H1 (cell line): ENCODE measurements around the gene LOXHD1. TPM values are rescaled to one million over a fixed set of nuclear protein-coding genes. Genes with fewer than 3 reads are reported as not detected.

Experiments
- CTCF ChIA-PET: fragments of 300-600 bp; sonication (Branson Sonifier 250); formaldehyde crosslinking; loops from one replicate; lab custom pipeline; 2021; ENCODE audit not compliant: partially characterized antibody; lab: Charles Lee
- POLR2A ChIA-PET: fragments of 300-600 bp; sonication (Branson Sonifier 250); formaldehyde crosslinking; loops from one replicate; lab custom pipeline; 2021; ENCODE audit warnings: inconsistent platforms; ENCODE audit not compliant: partially characterized antibody; lab: Charles Lee
- DNase-seq, 2 experiments: peaks; one replicate each; pipeline versions ENCODE4 v3.0.0 to v3.0.0-alpha.2; 2010 to 2022; ENCODE audit warnings: low spot score in 2 of 2, low read depth in 1 of 2, mixed read lengths in 1 of 2
- FAIRE-seq: peaks from 2 replicates; lab custom pipeline; 2011; peaks lifted over from hg19 to GRCh38; lab: Jason Lieb, UNC
- H2AFZ ChIP-seq: 2 replicates; pipeline ENCODE4 v1.8.1; 2012; ENCODE audit warnings: low read length, inconsistent platforms
- H2AK5ac ChIP-seq: 2 replicates; pipeline ENCODE4 v1.6.1; 2013; ENCODE audit warnings: low read depth, low read length
- H2BK120ac ChIP-seq: replicated peaks from 2 replicates; pipeline ENCODE3; 2013; ENCODE audit warnings: low read depth, low read length, inconsistent platforms
- H2BK12ac ChIP-seq: 2 replicates; pipeline ENCODE4 v1.6.1; 2013; ENCODE audit warnings: low read depth, low read length
- H2BK15ac ChIP-seq: 2 replicates; pipeline ENCODE4 v1.6.1; 2013; ENCODE audit warnings: low read length
- H2BK20ac ChIP-seq: 2 replicates; pipeline ENCODE4 v1.6.1; 2013; ENCODE audit warnings: low read length
- H2BK5ac ChIP-seq: 2 replicates; pipeline ENCODE4 v1.6.1; 2013; ENCODE audit warnings: low read depth, low read length
- H3K14ac ChIP-seq: 2 replicates; pipeline ENCODE4 v1.6.1; 2013; ENCODE audit warnings: inconsistent platforms; ENCODE audit not compliant: insufficient read length
- H3K18ac ChIP-seq: 2 replicates; pipeline ENCODE4 v1.6.1; 2013; ENCODE audit warnings: low read length; ENCODE audit errors: extremely low read depth
- H3K23ac ChIP-seq: 2 replicates; pipeline ENCODE4 v1.6.1; 2013; ENCODE audit warnings: inconsistent platforms; ENCODE audit not compliant: insufficient read length
- H3K23me2 ChIP-seq: 2 replicates; pipeline ENCODE4 v1.6.1; 2013; ENCODE audit warnings: low read depth, low read length
- H3K27ac ChIP-seq: 2 replicates; pipeline ENCODE4 v1.6.1; 2011; ENCODE audit warnings: low read depth, low read length, inconsistent platforms
- H3K27me3 ChIP-seq, 4 experiments: replicated peaks in 1 of 4; 1 replicate in 1 of 4; 2 replicates in 3 of 4; pipeline versions ENCODE4 v1.6.1 to v1.8.1; 2011 to 2013; ENCODE audit warnings: low read length in 3 of 4, mild to moderate bottlenecking in 3 of 4, inconsistent platforms in 2 of 4, mixed read lengths in 2 of 4, moderate library complexity in 1 of 4; ENCODE audit not compliant: control insufficient read depth in 3 of 4, insufficient read depth in 3 of 4; ENCODE audit errors: extremely low read depth in 1 of 4
- H3K36me3 ChIP-seq, 4 experiments: 2 replicates each; pipeline versions ENCODE4 v1.6.1 to v1.8.1; 2011 to 2013; ENCODE audit warnings: mild to moderate bottlenecking in 4 of 4, low read length in 3 of 4, moderate library complexity in 2 of 4, control low read depth in 1 of 4, inconsistent platforms in 1 of 4; ENCODE audit not compliant: insufficient read depth in 4 of 4, control insufficient read depth in 2 of 4
- H3K4ac ChIP-seq: replicated peaks from 2 replicates; pipeline ENCODE3; 2013; ENCODE audit warnings: low read length, low read depth, mixed read lengths, inconsistent platforms; ENCODE audit not compliant: insufficient read length
- H3K4me1 ChIP-seq, 4 experiments: replicated peaks in 1 of 4; 1 replicate in 1 of 4; 2 replicates in 3 of 4; pipeline versions ENCODE4 v1.6.1 to v1.8.1; 2011 to 2013; ENCODE audit warnings: low read length in 3 of 4, inconsistent platforms in 2 of 4, mixed read lengths in 1 of 4; ENCODE audit not compliant: insufficient read depth in 4 of 4, control insufficient read depth in 3 of 4
- H3K4me2 ChIP-seq, 2 experiments: 2 replicates each; pipeline versions ENCODE4 v1.6.1 to v1.8.1; 2011 to 2013; ENCODE audit warnings: low read depth in 2 of 2, low read length in 2 of 2, control low read depth in 1 of 2, inconsistent platforms in 1 of 2, mild to moderate bottlenecking in 1 of 2; ENCODE audit not compliant: insufficient read depth in 1 of 2
- H3K4me3 ChIP-seq, 4 experiments: fragments of 200-600, 300-600 bp in 1 of 4; sonication (generic), shearing (Covaris generic), sonication (Bioruptor Twin) in 1 of 4; 2 replicates each; pipeline versions ENCODE4 v1.5.1 to v1.8.1; 2011 to 2016; ENCODE audit warnings: low read length in 4 of 4, low read depth in 3 of 4, control low read depth in 2 of 4, inconsistent platforms in 2 of 4, mild to moderate bottlenecking in 2 of 4, mixed read lengths in 1 of 4, moderate library complexity in 1 of 4; ENCODE audit not compliant: insufficient read depth in 2 of 4; ENCODE audit errors: extremely low read depth in 1 of 4
- H3K56ac ChIP-seq: replicated peaks from 2 replicates; pipeline ENCODE3; 2013; ENCODE audit warnings: low read depth, mild to moderate bottlenecking, mixed read lengths, low read length, inconsistent platforms; ENCODE audit not compliant: insufficient read length
- H3K79me1 ChIP-seq: 2 replicates; pipeline ENCODE4 v1.6.1; 2013; ENCODE audit warnings: low read depth, low read length, control low read depth
- H3K79me2 ChIP-seq, 2 experiments: 2 replicates each; pipeline versions ENCODE4 v1.6.1 to v1.8.1; 2012 to 2013; ENCODE audit warnings: low read length in 2 of 2, mild to moderate bottlenecking in 2 of 2, inconsistent platforms in 1 of 2; ENCODE audit not compliant: insufficient read depth in 2 of 2, control insufficient read depth in 1 of 2
- H3K9ac ChIP-seq, 4 experiments: replicated peaks in 1 of 4; 1 replicate in 1 of 4; 2 replicates in 3 of 4; pipeline versions ENCODE4 v1.6.1 to v1.8.1; 2011 to 2013; ENCODE audit warnings: low read depth in 3 of 4, low read length in 3 of 4, control low read depth in 2 of 4, mild to moderate bottlenecking in 2 of 4, moderate library complexity in 2 of 4, inconsistent platforms in 1 of 4; ENCODE audit errors: extremely low read depth in 1 of 4
- H3K9me3 ChIP-seq, 2 experiments: 2 replicates each; pipeline versions ENCODE4 v1.6.1 to v1.8.1; 2012 to 2013; ENCODE audit warnings: mild to moderate bottlenecking in 2 of 2, moderate library complexity in 2 of 2, control low read depth in 1 of 2, inconsistent platforms in 1 of 2, low read depth in 1 of 2, low read length in 1 of 2, mixed read lengths in 1 of 2; ENCODE audit not compliant: insufficient read depth in 2 of 2
- H4K20me1 ChIP-seq, 2 experiments: replicated peaks in 1 of 2; 2 replicates each; pipeline versions ENCODE3 to v1.8.1; 2011 to 2013; ENCODE audit warnings: inconsistent platforms in 2 of 2, low read length in 2 of 2, mild to moderate bottlenecking in 1 of 2; ENCODE audit not compliant: insufficient read depth in 2 of 2, control insufficient read depth in 1 of 2
- H4K5ac ChIP-seq: 2 replicates; pipeline ENCODE4 v1.6.1; 2013; ENCODE audit warnings: low read length, low read depth, mixed read lengths, inconsistent platforms; ENCODE audit not compliant: insufficient read length
- H4K8ac ChIP-seq: 2 replicates; pipeline ENCODE4 v1.8.0; 2013; ENCODE audit warnings: mild to moderate bottlenecking, moderate library complexity, low read length, inconsistent platforms; ENCODE audit not compliant: insufficient read depth; ENCODE audit errors: extremely low read depth
- H4K91ac ChIP-seq: replicated peaks from 2 replicates; pipeline ENCODE3; 2013; ENCODE audit warnings: low read length, mixed read lengths, inconsistent platforms; ENCODE audit not compliant: insufficient read length
- BCL11A ChIP-seq, 2 experiments: IDR thresholded peaks; one replicate each; pipeline ENCODE4 v1.6.1; 2011; ENCODE audit warnings: low read depth in 2 of 2, low read length in 2 of 2, mild to moderate bottlenecking in 2 of 2
- CTCF ChIP-seq, 3 experiments: IDR thresholded peaks; 1 replicate in 2 of 3; 2 replicates in 1 of 3; pipeline versions ENCODE4 v1.5.1 to v1.6.1; 2011; ENCODE audit warnings: low read length in 3 of 3, mild to moderate bottlenecking in 3 of 3, inconsistent platforms in 2 of 3, low read depth in 1 of 3, moderate library complexity in 1 of 3; ENCODE audit not compliant: insufficient read depth in 1 of 3; ENCODE audit errors: control extremely low read depth in 1 of 3
- HDAC2 ChIP-seq, 2 experiments: fragments of 300-600 bp in 1 of 2; sonication (generic) in 1 of 2; IDR thresholded peaks; 2 replicates each; pipeline ENCODE4 v1.6.1; 2011 to 2012; ENCODE audit warnings: low read depth in 2 of 2, low read length in 2 of 2, mild to moderate bottlenecking in 2 of 2, moderate library complexity in 2 of 2, borderline replicate concordance in 1 of 2, inconsistent platforms in 1 of 2
- HDAC6 ChIP-seq: IDR thresholded peaks from one replicate; pipeline ENCODE4 v1.7.1; 2012; ENCODE audit warnings: low read depth, mild to moderate bottlenecking, inconsistent platforms, low read length, moderate library complexity
- KDM1A ChIP-seq: fragments of 200-600, 300-600 bp; sonication (generic); IDR thresholded peaks from 2 replicates; pipeline ENCODE4 v1.7.1; 2016; ENCODE audit warnings: mild to moderate bottlenecking, low read length, borderline replicate concordance
- WGBS, 2 experiments: shearing (Covaris generic) in 1 of 2; methylation state at CpG; one replicate each; pipeline versions ENCODE4 v1.1.6 to v1.1.7; 2013 to 2015; ENCODE audit warnings: low lambda C conversion rate in 2 of 2, mixed read lengths in 2 of 2, inconsistent platforms in 1 of 2, low coverage in 1 of 2, missing lambda C conversion rate in 1 of 2; ENCODE audit not compliant: insufficient replicate concordance in 2 of 2, insufficient coverage in 1 of 2, insufficient read length in 1 of 2; ENCODE audit errors: extremely low coverage in 1 of 2, missing lambda C conversion rate in 1 of 2; 5-methylcytosine and 5-hydroxymethylcytosine counted together
- polyA plus RNA-seq, 7 experiments: library from polyadenylated mRNA; depleted of rRNA in 3 of 7; stranded (reverse) in 5 of 7; unstranded in 2 of 7; fragments of >200 nt in 5 of 7; fragments of 200-250 nt in 2 of 7; gene quantifications; 1 replicate in 5 of 7; 2 replicates in 1 of 7; 4 replicates in 1 of 7; pipeline versions ENCODE4 v1.2.1 to v1.2.3, GENCODE V29; 2011 to 2013; ENCODE audit warnings: missing spikeins in 2 of 7, mixed read lengths in 2 of 7
- total RNA-seq: library from RNA; stranded (reverse); fragmentation: NEBNext Ultra II Directional; extraction: Animal tissue kit (Norgen Biotek cat#: 25700); gene quantifications from 2 replicates; pipeline ENCODE4 v1.2.1, GENCODE V29; 2021

LOXHD1 gene
- total and polyA plus RNA-seq, 2 of the 8 experiments (the other 6 are each of a cell fraction or from before 2014, with no cell fraction given) = 0.02 TPM; not detected in 1

- peak overlapping the region; percentile 12; the same call in 1 of the 2 replicates for H2BK15ac ChIP-seq
- 89% methylated on average over 8 of the region's 8 CpGs; no CpG with 5 or more reads in 1 of the 2 experiments for WGBS, 2 experiments
These were observed 191.9 kb downstream of the LOXHD1 start for GRCh38 chr18:46464926-46465655.

More at GRCh38 chr18:46464926-46465655, 191.9 kb downstream of the LOXHD1 start:
- no peaks in the 10 kb centered on the region for H3K79me1 ChIP-seq
- H3K79me2 ChIP-seq = no peaks in the 10 kb centered on the region
- H4K20me1 ChIP-seq = no peaks in the 10 kb centered on the region
- H3K4me1 ChIP-seq = peaks cover 5 to 16% (median 9%) of the 10 kb centered on the region in 4 experiments; a peak in 5 of 7 replicates
- no peak overlapping the region for H3K4ac ChIP-seq
- H3K4me3 ChIP-seq = no peak overlapping the region
- H4K8ac ChIP-seq = no peak overlapping the region
- H3K23me2 ChIP-seq = no peaks in the 10 kb centered on the region
- no peak overlapping the region for H3K18ac ChIP-seq
- H2BK20ac ChIP-seq = no peak overlapping the region
- ChIA-PET CTCF (interaction anchor here (1.0 to 11.8 kb wide), 13 partner anchors 10 to 193 kb away, joined by 3 to 136 read pairs (median 4); no protein-coding TSS in a partner anchor), POLR2A (interaction anchor here (1.3 to 1.8 kb wide), 3 partner anchors 19 to 292 kb away, joined by 3 to 5 read pairs (median 3); a partner anchor contains a TSS)
- H3K27ac ChIP-seq = no peak overlapping the region
- no peak overlapping the region for H4K5ac ChIP-seq
- FAIRE-seq = no peak
- H2AFZ ChIP-seq = no peak overlapping the region
- no peak overlapping the region for H3K23ac ChIP-seq
- H2BK5ac ChIP-seq = 0 out of 2 replicates have a peak overlapping the region, but pooled peaks have one; percentile 8
- H3K56ac ChIP-seq = no peak overlapping the region
- no peak overlapping the region for H3K14ac ChIP-seq
- H3K4me2 ChIP-seq = no peak overlapping the region
- no peaks in the 10 kb centered on the region for H3K9me3 ChIP-seq
- no peaks in the 10 kb centered on the region for H3K36me3 ChIP-seq
- peaks cover 0 to 1% (median 0%) of the 10 kb centered on the region in 4 experiments; a peak in 1 of 7 replicates for H3K27me3 ChIP-seq
- peak in 1 of 2 experiments; percentile 59; a peak in 1 of 4 replicates for TF ChIP-seq HDAC2 (IDR thresholded peaks at IDR 0.05; ENCODE audit: borderline replicate concordance in 1 of 2, low read depth in 2 of 2, low read length in 2 of 2)
- TF ChIP-seq CTCF (IDR thresholded peaks at IDR 0.05; ENCODE audit: control extremely low read depth in 1 of 3, insufficient read depth in 1 of 3, low read depth in 1 of 3, low read length in 3 of 3) = peak; percentile 8 to 32 (median 30); a peak in 2 of 4 replicates
- peak; percentile 79 for TF ChIP-seq KDM1A
- TF ChIP-seq BCL11A (IDR thresholded peaks at IDR 0.05; ENCODE audit: low read depth in 2 of 2, low read length in 2 of 2) = no peak
- no peak for TF ChIP-seq HDAC6
- H2AK5ac ChIP-seq = peak overlapping the region; percentile 49; the same call in 1 of the 2 replicates
- H3K9ac ChIP-seq = no peak overlapping the region
- no peak for DNase-seq
- no peak overlapping the region for H4K91ac ChIP-seq
- H2BK12ac ChIP-seq = no peak overlapping the region
- H2BK120ac ChIP-seq = no peak overlapping the region
